ENCODE results near the gene RRP9.
"Not testable (repeated sequence)": the region's sequence is repeated elsewhere in the genome, so short reads cannot be mapped to it uniquely, and the experiment has no call there.

DNA sequence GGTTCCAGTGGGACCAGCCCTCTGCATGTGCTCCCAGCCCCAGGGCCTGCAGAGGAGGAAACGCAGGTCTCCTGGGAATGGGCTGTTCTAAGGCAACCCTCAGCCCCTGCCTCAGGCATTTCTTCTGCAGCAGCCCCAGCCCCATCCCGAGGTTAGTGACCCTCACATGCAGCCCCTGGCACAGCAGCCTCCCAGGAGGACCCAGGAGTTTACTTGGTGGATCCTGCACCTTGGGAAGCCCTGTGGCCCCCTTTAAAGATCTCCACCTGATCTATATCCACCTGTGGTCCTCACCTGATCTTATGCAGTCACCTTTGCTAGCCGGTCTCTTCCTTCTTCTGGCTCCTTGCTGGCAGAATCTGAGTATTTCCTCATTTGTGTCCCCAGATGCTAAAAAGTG, 12.7 kb downstream of the RRP9 start:
- TF ChIP-seq, protein P1, sequence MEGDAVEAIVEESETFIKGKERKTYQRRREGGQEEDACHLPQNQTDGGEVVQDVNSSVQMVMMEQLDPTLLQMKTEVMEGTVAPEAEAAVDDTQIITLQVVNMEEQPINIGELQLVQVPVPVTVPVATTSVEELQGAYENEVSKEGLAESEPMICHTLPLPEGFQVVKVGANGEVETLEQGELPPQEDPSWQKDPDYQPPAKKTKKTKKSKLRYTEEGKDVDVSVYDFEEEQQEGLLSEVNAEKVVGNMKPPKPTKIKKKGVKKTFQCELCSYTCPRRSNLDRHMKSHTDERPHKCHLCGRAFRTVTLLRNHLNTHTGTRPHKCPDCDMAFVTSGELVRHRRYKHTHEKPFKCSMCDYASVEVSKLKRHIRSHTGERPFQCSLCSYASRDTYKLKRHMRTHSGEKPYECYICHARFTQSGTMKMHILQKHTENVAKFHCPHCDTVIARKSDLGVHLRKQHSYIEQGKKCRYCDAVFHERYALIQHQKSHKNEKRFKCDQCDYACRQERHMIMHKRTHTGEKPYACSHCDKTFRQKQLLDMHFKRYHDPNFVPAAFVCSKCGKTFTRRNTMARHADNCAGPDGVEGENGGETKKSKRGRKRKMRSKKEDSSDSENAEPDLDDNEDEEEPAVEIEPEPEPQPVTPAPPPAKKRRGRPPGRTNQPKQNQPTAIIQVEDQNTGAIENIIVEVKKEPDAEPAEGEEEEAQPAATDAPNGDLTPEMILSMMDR (IDR thresholded peaks at IDR 0.05; ENCODE audit: low read depth, low read length, missing input control) = not testable (repeated sequence)
- not testable (repeated sequence) for TF ChIP-seq RAD21 (IDR thresholded peaks at IDR 0.05); EGR1 (IDR thresholded peaks at IDR 0.05; ENCODE audit: low read depth in 2 of 2); RXRA (IDR thresholded peaks at IDR 0.05); GABPA (IDR thresholded peaks at IDR 0.05 in 1 of 2, conservative IDR thresholded peaks at IDR 0.05 in 1 of 2); SP1 (IDR thresholded peaks at IDR 0.05); FOXA1 (IDR thresholded peaks at IDR 0.05)
- TF ChIP-seq, protein P2, sequence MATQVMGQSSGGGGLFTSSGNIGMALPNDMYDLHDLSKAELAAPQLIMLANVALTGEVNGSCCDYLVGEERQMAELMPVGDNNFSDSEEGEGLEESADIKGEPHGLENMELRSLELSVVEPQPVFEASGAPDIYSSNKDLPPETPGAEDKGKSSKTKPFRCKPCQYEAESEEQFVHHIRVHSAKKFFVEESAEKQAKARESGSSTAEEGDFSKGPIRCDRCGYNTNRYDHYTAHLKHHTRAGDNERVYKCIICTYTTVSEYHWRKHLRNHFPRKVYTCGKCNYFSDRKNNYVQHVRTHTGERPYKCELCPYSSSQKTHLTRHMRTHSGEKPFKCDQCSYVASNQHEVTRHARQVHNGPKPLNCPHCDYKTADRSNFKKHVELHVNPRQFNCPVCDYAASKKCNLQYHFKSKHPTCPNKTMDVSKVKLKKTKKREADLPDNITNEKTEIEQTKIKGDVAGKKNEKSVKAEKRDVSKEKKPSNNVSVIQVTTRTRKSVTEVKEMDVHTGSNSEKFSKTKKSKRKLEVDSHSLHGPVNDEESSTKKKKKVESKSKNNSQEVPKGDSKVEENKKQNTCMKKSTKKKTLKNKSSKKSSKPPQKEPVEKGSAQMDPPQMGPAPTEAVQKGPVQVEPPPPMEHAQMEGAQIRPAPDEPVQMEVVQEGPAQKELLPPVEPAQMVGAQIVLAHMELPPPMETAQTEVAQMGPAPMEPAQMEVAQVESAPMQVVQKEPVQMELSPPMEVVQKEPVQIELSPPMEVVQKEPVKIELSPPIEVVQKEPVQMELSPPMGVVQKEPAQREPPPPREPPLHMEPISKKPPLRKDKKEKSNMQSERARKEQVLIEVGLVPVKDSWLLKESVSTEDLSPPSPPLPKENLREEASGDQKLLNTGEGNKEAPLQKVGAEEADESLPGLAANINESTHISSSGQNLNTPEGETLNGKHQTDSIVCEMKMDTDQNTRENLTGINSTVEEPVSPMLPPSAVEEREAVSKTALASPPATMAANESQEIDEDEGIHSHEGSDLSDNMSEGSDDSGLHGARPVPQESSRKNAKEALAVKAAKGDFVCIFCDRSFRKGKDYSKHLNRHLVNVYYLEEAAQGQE (IDR thresholded peaks at IDR 0.05) = not testable (repeated sequence)
- TF ChIP-seq, protein P3, sequence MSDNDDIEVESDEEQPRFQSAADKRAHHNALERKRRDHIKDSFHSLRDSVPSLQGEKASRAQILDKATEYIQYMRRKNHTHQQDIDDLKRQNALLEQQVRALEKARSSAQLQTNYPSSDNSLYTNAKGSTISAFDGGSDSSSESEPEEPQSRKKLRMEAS (IDR thresholded peaks at IDR 0.05) = not testable (repeated sequence)
- TF ChIP-seq, protein P4, sequence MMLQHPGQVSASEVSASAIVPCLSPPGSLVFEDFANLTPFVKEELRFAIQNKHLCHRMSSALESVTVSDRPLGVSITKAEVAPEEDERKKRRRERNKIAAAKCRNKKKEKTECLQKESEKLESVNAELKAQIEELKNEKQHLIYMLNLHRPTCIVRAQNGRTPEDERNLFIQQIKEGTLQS (IDR thresholded peaks at IDR 0.05) = not testable (repeated sequence)
- TF ChIP-seq, protein P5, sequence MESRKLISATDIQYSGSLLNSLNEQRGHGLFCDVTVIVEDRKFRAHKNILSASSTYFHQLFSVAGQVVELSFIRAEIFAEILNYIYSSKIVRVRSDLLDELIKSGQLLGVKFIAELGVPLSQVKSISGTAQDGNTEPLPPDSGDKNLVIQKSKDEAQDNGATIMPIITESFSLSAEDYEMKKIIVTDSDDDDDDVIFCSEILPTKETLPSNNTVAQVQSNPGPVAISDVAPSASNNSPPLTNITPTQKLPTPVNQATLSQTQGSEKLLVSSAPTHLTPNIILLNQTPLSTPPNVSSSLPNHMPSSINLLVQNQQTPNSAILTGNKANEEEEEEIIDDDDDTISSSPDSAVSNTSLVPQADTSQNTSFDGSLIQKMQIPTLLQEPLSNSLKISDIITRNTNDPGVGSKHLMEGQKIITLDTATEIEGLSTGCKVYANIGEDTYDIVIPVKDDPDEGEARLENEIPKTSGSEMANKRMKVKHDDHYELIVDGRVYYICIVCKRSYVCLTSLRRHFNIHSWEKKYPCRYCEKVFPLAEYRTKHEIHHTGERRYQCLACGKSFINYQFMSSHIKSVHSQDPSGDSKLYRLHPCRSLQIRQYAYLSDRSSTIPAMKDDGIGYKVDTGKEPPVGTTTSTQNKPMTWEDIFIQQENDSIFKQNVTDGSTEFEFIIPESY (IDR thresholded peaks at IDR 0.05) = not testable (repeated sequence)
